Spleen (tissue), 7 donors: ENCODE measurements around the gene VDAC1.

Experiments used
- POLR2A ChIP-seq, 3 donors: fragments of 450-650 bp; IDR thresholded peaks; one replicate each; pipeline ENCODE4 v1.5.1; 2017; ENCODE audit warnings: antibody characterized with exemption in 3 of 3, mild to moderate bottlenecking in 1 of 3
- TF ChIP-seq, protein P1 (sequence below), 11 experiments: fragments of 200-600 bp in 7 of 11; fragments of 450-650 bp in 4 of 11; sonication (generic) in 4 of 11; IDR thresholded peaks in 8 of 11; conservative IDR thresholded peaks in 3 of 11; 1 replicate in 7 of 11; 2 replicates in 4 of 11; pipeline versions ENCODE4 v1.4.0 to v1.8.0; 2016 to 2021; ENCODE audit warnings: antibody characterized with exemption in 11 of 11, inconsistent platforms in 4 of 11, mild to moderate bottlenecking in 1 of 11
- donor health status: DM: no; HTN: no; CAD: no; lungs with moderate emphysema.
- donor health status: DM: no; HTN: no; CAD: no.
- donor health status: DM: no; HTN: no; CAD: no.

DNA sequence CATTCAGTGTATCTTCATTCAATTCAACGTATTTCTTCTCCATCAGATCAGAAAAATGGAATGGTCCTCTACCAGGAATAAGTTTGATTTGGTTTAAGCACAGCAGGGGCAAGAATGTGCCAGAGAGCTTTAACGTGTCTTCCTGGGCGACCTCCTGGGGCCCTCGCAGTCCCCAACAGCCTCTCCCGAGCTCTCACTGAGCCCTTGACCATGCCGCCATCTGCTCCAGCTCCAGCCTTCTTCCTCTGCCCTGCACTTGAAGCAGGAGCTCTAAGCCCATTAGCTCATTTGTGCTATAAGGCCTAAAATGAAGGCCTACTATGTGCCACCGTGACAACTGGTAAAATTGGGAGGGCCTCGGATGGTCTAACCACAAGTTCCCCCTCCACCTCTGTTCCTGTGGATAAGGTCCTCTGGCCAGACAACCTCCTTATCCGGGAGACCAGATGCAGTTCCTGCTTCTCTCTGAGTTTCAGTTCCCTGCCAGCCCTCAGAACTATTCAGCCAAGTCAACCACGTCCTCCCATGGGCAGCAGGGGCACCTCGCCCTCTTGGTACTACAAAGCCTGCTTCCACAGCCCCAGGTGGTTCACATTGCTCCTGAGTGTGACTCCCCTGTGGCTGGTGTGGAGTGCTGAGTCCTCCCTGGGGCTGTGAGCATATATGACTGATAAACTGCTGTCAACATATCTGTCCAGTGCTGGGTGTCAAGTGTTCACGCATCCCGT lies 72.2 kb downstream of the VDAC1 start:
- no peak for TF ChIP-seq POLR2A (IDR thresholded peaks at IDR 0.05)
- TF ChIP-seq, protein P1, sequence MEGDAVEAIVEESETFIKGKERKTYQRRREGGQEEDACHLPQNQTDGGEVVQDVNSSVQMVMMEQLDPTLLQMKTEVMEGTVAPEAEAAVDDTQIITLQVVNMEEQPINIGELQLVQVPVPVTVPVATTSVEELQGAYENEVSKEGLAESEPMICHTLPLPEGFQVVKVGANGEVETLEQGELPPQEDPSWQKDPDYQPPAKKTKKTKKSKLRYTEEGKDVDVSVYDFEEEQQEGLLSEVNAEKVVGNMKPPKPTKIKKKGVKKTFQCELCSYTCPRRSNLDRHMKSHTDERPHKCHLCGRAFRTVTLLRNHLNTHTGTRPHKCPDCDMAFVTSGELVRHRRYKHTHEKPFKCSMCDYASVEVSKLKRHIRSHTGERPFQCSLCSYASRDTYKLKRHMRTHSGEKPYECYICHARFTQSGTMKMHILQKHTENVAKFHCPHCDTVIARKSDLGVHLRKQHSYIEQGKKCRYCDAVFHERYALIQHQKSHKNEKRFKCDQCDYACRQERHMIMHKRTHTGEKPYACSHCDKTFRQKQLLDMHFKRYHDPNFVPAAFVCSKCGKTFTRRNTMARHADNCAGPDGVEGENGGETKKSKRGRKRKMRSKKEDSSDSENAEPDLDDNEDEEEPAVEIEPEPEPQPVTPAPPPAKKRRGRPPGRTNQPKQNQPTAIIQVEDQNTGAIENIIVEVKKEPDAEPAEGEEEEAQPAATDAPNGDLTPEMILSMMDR (IDR thresholded peaks at IDR 0.05 in 8 of 11, conservative IDR thresholded peaks at IDR 0.05 in 3 of 11) = no peak
